GM19193 (cell line): Measurements from ENCODE around the gene VSNL1.

ENCODE experiments used
- POLR2A ChIP-seq: IDR thresholded peaks from 4 replicates; pipeline ENCODE4 v1.6.1; 2011; ENCODE audit not compliant: insufficient read depth, insufficient read length; ENCODE audit errors: extremely low read depth

The VSNL1 gene

GRCh38 chr2:17610521-17610920, 70.0 kb downstream of the VSNL1 start:
- no peak for TF ChIP-seq POLR2A

- no peak for TF ChIP-seq POLR2A
Observed at GRCh38 chr2:17611036-17611435, 70.5 kb downstream of the VSNL1 start.

GRCh38 chr2:17614174-17614930, 73.9 kb downstream of the VSNL1 start:
- TF ChIP-seq POLR2A, result no peak

GRCh38 chr2:17615147-17615546, 74.7 kb downstream of the VSNL1 start:
- TF ChIP-seq POLR2A, result no peak

GRCh38 chr2:17615728-17616351, 75.3 kb downstream of the VSNL1 start:
- no peak for TF ChIP-seq POLR2A

- no peak for TF ChIP-seq POLR2A
Observed at GRCh38 chr2:17616405-17616804, 75.9 kb downstream of the VSNL1 start.

GRCh38 chr2:17617516-17617915, 77.0 kb downstream of the VSNL1 start:
- TF ChIP-seq POLR2A, result no peak

GRCh38 chr2:17617955-17618354, 77.5 kb downstream of the VSNL1 start:
- TF ChIP-seq POLR2A, result no peak

- TF ChIP-seq POLR2A, result no peak
Observed at GRCh38 chr2:17620280-17620679, 79.8 kb downstream of the VSNL1 start.

GRCh38 chr2:17620841-17621240, 80.3 kb downstream of the VSNL1 start:
- TF ChIP-seq POLR2A, result no peak

- no peak for TF ChIP-seq POLR2A
Observed at GRCh38 chr2:17621781-17622180, 81.3 kb downstream of the VSNL1 start.

- TF ChIP-seq POLR2A, result no peak
Observed at GRCh38 chr2:17625446-17625845, 85.0 kb downstream of the VSNL1 start.

- TF ChIP-seq POLR2A, result no peak
Observed at GRCh38 chr2:17626986-17627385, 86.5 kb downstream of the VSNL1 start.

GRCh38 chr2:17627434-17627833, 86.9 kb downstream of the VSNL1 start:
- TF ChIP-seq POLR2A, result no peak

- no peak for TF ChIP-seq POLR2A
Observed at GRCh38 chr2:17628349-17629261, 88.1 kb downstream of the VSNL1 start.
